ENCODE data around the gene SPATA13.

DNA sequence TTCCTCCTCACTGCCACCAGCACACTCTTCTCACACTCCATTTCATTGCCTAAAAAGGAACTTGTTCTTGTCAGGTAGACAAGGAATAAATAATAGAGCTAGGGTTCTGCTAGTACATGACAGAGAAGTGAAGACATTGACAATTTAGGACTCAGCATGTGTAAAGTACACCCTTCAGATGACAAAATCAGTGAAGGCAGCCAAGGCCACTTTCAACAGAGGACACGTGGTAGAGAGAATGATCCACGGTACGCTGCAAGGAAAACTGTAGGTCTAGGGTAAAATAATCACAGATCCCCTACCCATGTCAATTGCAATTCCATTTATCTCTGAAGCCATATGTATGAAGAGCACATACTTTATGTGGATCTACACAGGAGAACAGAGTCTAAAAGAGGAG is 7.2 kb upstream of the SPATA13 start:
- no peak for TF ChIP-seq EZH2 (IDR thresholded peaks at IDR 0.05; ENCODE audit: borderline replicate concordance, insufficient read depth, low read depth, low read length, poor library complexity, severe bottlenecking)
- TF ChIP-seq CTCF (IDR thresholded peaks at IDR 0.05), result no peak

Data from B cell (primary cell).